MM.1S (cell line): ENCODE measurements around the gene TENT4A.

ENCODE experiments used
- CTCF ChIP-seq: fragments of 300-600 bp; sonication (generic); IDR thresholded peaks from 2 replicates; pipeline ENCODE4 v1.5.1; 2016; ENCODE audit warnings: antibody characterized with exemption, low read length, mixed read lengths
- EZH2 ChIP-seq: fragments of 300-600 bp; sonication (generic); optimal IDR thresholded peaks from 2 replicates; pipeline ENCODE3; 2017; ENCODE audit warnings: low read depth, mild to moderate bottlenecking, antibody characterized with exemption, low read length, mixed read lengths

DNA sequence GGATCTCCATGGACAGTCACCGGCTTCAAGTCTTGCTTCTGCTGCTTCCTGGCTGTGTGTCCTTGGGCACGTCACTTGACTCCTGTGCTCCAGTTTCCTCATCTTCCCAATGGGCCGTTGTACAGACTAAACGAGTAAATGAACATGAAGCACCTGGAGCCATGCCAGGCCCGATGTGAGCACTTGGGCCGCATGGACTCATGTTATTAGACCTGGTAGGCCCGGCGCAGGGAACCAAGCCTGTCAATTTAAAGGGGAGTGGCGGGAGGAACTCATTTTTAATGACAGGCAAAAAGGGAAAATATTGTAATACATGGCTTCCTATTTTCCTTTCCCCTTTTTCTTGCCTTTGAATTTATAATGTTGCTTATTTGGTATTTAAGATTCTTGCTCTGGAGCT lies 47.5 kb downstream of the TENT4A start:
- no peak for TF ChIP-seq EZH2
- TF ChIP-seq CTCF: no peak
